HG02642 (cell line): ENCODE measurements around the gene ABCA6.

Experiments
- ATAC-seq: cut with Tn5 transposase; IDR thresholded peaks from one replicate; pipeline ENCODE4 v1.9.1; 2021; ENCODE audit warnings: mild to moderate bottlenecking; ENCODE audit not compliant: unreplicated experiment, poor library complexity

ABCA6 gene

DNA sequence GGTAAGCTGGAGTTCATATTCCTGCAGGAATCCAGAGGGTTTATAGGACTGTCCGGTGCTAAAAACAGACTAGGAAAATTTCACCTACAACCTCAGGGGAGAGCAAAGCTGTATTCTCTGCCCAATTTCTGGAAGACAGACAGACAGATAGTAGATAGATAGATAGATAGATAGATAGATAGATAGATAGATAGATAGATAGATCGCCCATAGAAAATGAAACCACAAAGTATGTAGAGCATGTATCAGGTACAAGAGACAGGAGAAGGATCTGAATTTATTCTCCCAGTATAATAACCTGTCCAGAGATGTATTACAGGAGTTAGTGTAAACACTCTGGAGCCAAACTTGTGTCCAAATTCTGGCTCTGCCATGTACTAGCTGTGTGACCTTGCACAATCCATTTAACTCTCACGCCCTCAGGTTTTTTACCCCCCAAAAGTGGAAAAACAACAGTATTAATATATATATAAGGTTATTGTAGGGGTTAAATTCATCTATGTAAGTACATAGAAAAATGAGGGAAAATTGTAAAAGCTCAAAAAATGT, 2.1 kb upstream of the ABCA6 start:
- no peak for ATAC-seq

DNA sequence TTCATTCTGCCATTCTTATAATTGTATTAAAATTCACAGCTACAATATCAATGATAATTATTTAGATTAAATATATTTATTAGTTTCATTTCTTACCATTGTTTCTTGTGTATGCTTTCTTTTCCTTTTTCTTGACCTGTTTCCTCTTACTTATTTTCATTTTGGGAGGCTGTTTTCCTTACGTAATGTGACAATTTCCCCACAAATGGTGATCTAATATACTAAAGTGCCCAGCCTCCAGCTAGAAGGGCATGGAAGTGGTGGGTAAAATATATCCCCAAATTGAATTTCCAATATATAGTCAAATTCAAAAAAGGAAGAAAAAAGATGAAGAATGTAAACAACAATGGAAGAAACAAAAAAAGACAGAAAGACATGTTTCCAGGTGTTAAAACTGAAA, 1.5 kb upstream of the ABCA6 start:
- ATAC-seq: no peak

GRCh38 chr17:69142175-69142802, 594 bp upstream of the ABCA6 start:
- ATAC-seq: no peak

GRCh38 chr17:69134112-69134511, 7.6 kb downstream of the ABCA6 start:
- no peak for ATAC-seq

- no peak for ATAC-seq
Observed at GRCh38 chr17:69130627-69131296, 10.9 kb downstream of the ABCA6 start.

- ATAC-seq: no peak
Observed at GRCh38 chr17:69123626-69124025, 18.1 kb downstream of the ABCA6 start.

DNA sequence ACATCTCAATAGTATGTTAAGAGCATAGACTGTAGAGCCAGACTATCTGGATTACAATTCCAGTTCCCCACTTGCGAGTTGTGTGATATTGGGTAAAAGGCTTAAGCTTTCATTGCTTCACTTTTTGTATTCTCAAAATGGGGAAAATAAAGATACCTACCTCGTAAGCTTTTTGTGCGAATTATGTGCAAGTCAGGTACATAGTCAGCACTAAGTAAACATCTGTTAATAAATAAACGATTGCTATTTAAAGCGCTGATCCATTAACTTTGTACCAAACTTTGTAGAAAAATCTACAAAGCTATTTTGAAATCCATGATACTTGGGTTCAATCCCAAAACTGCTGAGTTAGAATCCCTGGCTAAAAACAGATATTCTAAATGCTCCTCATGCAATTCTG, 19.6 kb downstream of the ABCA6 start:
- no peak for ATAC-seq

- ATAC-seq: peak; percentile 55
Observed at GRCh38 chr17:69117855-69118784, 23.6 kb downstream of the ABCA6 start.

DNA sequence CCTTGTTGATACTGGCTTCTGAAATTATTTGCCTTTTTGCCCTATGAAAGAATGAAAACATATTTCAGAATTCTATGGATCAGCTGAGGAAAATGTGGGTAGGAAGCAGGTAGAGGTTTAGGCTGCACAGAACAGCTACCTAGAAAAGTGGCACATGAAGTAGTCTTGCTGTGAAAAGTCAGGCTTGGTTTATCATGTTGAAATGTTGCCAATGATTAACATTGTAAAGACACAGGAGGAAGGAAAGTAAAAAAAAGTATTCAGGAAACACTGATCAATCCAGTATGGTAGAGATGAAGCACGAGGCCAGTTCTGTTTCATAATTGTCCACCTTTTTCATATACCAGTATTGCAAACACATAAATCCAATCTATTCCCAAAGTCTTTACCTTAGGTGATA, 29.9 kb downstream of the ABCA6 start:
- ATAC-seq: no peak

GRCh38 chr17:69105907-69106730, 35.6 kb downstream of the ABCA6 start:
- no peak for ATAC-seq

GRCh38 chr17:69103557-69104233, 38.0 kb downstream of the ABCA6 start:
- ATAC-seq: no peak

DNA sequence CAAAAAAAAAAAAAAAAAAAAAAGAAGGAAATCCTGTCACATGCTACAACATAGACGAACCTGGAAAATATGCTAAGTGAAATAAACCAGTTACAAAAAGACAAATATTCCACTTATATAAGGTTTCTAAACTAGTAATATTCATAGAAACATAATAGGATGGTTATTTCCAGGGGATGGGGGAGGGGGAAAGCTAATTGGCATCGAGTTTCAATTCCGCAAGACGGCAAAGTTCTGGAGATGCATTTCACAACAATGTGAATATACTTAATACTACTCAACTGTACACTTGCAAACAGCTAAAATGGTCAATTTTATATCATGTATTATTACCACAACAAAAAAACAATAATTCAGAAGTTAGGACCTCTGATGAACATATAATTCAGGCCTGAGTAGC, 43.1 kb downstream of the ABCA6 start:
- ATAC-seq: no peak

GRCh38 chr17:69096541-69096940, 45.2 kb downstream of the ABCA6 start:
- no peak for ATAC-seq

DNA sequence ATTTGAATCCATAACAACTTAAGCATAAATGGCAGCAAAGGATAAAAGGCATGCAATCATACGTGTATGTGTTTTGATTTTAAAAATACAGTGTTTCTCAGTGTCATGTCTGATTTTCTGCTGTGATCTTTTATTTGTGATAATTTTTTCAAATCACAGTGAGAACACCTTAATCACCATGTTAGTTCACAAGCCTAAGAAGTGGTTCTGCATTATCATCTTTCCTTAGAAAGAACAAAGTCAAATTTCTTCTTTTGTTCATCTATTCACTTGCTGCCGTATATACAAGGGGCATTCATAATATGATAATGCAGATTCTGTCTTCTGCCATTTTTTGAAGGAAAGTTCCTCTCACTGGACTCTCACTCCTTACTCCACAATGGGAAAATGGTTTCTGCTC, 47.7 kb downstream of the ABCA6 start:
- ATAC-seq: no peak

DNA sequence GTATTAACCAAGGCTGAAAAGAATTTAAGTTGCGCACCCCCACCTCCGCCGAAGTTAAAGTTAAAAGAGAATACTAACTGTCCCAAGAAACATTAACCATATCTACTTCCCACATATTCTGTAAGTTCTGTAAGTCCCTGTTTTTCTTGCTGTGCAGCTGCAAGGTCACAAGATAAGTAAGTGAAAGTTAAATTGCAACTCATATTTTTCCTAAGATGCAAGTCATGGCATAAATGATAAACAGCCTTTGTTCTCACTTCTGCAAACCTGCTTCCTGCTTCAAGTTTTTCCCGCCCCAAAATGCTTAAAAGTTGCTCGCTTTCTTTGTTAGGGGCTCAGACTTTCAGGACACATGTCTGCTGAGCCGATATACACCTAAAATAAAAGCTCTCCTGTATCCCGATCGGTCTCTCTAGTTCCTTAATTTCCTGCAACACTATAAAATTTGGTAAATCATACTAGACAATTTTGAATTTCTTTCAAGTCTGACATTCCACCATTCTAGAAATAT, 48.4 kb downstream of the ABCA6 start:
- ATAC-seq: no peak

DNA sequence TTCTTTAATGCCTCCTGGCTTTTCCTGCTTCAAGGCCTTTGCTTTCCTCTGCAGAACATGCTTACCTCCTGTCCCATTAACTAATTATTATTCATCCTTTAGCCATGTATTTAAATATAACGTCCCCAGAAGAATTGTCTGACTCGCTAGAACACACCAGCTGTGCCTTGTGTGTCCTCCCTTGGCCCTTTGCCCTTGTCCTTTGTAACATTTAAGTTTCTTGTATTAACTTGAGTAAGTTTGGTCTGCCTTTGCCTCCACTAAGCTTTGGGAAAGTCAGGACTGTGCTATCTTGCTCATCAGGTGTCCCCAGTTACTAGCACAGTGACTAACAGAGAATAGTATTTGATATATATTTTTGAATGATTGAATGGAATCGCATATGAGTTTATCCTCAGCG, 51.3 kb downstream of the ABCA6 start:
- no peak for ATAC-seq

GRCh38 chr17:69088643-69089200, 53.0 kb downstream of the ABCA6 start:
- ATAC-seq: no peak

GRCh38 chr17:69086641-69087040, 55.1 kb downstream of the ABCA6 start:
- ATAC-seq: no peak

GRCh38 chr17:69084911-69085310, 56.8 kb downstream of the ABCA6 start:
- no peak for ATAC-seq
